GM18907 (cell line): ENCODE results near the gene GLP1R.

Experiments
- ATAC-seq: cut with Tn5 transposase; IDR thresholded peaks from one replicate; pipeline ENCODE4 v1.9.1; 2021; ENCODE audit warnings: mild to moderate bottlenecking, moderate library complexity; ENCODE audit not compliant: unreplicated experiment

The GLP1R gene

DNA sequence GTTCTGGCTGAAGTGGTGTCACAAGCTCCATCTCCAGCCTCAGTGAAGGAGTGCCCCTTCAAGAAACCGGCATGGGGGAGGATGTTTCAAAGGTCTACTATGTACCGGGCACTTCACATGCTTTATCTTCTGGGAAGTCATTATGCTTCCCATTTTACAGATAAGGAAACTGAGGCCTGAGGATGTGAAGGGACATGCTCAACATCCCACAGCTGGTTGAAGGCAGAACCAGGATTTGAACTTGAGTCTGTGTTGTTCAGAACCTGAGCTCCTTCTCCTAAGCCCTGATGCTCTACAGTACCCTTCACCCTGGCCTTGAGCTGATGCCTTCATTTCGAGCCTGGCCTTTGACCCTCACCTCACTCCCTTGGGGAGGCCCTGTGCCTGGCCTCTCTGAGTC is 13.0 kb downstream of the GLP1R start:
- ATAC-seq = no peak

DNA sequence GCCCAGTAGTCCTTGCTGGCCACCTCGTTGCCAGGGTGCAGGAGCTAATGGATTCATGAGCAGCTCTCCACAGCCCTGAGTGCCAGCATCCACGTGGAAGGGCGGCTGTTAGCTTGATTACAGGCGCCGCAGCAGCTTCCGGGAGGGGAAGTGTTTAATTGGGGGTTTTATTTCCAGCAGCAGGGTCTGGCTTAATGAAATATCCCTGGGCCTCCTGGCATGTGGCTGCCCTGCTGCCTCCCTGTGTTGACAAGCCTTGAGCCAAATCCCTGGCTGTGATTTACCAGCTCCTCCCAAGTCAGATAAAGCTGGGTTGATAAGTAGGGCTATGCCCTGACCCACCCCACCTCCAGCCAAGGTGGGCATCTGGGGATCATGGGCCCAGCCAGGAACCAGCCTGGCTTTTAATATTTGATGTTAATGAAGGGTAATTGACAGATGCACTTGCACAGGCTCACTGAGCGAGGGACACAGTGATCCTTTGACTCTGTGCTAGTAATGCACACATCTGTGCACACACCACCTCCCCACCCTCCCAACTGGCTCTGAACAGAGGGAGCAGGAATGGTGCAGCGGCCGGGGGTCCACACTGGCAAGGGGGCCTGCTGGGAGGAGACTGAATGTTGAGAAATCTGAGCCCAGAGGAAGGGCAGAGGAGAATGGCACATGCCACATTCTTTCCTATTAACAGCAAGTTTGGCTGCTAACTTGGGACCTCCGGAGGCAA is 13.6 kb downstream of the GLP1R start:
- no peak for ATAC-seq

DNA sequence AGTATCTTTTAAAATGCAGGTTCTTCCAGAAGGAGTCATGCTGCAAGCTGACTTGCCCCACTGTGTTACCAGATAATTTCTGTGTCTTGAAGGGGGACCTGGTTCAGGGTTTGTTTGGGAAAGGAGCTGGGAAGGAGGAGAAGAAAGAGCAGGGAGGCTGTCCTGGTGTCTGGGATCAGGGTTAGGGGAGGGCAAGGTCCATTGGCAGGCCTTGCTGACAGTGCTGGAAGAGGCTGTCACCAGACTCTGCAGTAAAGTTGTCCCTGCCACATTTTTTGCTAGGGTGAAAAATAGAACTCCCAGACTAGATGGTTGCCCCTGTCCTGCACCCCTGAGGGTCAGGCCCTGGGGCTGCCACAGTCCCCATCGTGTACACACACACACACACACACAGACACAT is 14.9 kb downstream of the GLP1R start:
- ATAC-seq = no peak

DNA sequence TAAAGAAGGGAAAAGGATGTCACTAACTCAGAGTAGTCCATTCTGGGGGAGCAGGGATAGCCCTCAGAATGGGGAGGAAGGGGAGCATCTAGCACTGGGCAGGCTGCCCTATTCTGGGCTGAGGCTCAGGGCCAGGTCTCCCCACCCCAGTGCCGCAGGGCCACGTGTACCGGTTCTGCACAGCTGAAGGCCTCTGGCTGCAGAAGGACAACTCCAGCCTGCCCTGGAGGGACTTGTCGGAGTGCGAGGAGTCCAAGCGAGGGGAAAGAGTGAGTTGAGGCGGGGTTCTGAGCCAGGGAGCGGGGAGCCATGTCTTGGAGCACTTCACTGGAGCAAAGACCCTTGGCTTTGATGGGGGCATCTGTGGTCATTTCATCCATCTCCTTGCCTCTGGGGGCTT is 17.0 kb downstream of the GLP1R start:
- no peak for ATAC-seq

DNA sequence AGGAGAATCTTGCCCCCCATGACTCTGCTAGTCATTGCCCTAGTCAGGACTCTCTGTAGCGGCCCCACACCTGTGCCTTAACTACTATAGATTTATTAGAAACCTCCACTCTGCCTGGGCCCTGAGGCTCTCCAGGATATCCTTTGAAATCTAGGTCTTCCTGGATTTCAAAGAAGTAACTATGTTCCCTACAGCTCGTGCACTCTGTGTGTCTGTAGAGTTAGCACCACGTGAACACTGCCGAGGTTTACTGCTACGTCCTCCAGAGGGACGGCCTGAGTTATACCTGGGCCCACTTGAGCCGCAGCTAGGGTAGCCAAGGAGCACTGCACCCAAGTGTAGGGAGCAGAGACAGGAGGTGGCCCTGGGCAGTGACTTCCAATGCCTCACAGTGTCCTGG is 19.8 kb downstream of the GLP1R start:
- ATAC-seq = no peak

DNA sequence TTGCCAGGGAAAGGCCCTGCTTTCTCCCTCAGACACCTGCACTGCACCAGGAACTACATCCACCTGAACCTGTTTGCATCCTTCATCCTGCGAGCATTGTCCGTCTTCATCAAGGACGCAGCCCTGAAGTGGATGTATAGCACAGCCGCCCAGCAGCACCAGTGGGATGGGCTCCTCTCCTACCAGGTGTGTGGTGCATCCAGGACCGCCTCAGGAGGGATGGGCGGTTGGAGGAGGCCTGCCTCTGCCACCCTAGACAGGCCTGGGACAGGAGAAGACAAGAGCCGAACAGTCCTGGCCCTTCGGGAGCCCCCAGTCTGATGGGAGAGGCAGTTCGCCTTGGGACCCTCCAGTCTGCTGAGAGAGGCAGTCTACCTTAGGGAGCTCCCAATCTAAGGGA is 24.2 kb downstream of the GLP1R start:
- ATAC-seq = no peak

DNA sequence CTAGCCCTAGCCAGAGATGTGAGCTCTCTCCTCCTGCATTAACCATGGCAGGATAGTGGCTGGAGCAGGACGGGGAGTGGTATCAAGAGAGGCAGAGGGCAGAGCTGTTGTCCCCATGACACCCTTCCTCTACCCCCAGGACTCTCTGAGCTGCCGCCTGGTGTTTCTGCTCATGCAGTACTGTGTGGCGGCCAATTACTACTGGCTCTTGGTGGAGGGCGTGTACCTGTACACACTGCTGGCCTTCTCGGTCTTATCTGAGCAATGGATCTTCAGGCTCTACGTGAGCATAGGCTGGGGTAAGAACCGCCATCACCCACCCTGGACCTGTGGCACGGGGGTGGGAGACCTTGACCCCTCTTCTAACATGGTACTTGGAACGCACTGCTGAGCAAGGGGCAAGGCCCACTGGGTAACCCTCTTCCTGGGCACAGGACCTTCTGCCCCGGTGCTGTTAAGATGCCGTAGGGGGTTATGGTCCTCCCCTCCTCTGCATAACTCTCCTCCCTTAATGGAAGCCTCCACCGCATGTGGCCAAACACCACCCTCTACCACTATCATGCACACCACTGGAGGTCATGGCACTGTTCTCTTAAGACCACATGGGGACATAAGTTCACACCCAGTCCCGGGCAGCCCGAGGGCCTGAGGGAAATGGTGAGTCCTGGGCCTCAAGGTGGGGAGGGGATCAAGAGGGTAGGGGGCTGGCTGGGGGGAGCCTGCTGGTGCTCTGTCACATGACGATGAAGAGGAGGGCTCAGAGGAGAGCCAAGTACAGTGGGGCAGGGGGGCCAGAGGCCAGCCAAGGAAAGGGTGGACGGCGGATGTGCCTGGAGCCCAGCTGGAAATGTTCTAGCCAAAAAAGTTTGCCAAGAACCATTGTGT is 25.1 kb downstream of the GLP1R start:
- ATAC-seq = no peak

DNA sequence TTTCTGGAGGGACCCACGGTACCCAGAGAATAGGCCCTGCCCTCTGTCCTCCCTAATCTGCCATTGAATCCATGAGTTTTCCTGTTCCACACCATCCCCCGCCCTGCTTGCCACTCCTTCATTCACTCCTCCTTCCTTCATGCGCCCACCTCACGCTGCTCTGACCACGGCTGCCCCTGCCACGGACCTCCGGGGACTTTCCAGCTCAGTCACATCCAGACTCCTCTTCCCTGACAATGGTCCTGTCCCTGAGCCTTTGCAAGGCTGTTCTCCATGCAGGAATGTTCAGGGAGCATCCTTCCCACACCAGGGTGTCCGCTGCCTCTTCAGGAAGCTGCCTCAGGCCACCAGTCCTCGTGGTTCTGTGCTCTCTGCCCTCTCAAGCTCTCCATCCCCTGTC is 25.9 kb downstream of the GLP1R start:
- ATAC-seq = no peak

DNA sequence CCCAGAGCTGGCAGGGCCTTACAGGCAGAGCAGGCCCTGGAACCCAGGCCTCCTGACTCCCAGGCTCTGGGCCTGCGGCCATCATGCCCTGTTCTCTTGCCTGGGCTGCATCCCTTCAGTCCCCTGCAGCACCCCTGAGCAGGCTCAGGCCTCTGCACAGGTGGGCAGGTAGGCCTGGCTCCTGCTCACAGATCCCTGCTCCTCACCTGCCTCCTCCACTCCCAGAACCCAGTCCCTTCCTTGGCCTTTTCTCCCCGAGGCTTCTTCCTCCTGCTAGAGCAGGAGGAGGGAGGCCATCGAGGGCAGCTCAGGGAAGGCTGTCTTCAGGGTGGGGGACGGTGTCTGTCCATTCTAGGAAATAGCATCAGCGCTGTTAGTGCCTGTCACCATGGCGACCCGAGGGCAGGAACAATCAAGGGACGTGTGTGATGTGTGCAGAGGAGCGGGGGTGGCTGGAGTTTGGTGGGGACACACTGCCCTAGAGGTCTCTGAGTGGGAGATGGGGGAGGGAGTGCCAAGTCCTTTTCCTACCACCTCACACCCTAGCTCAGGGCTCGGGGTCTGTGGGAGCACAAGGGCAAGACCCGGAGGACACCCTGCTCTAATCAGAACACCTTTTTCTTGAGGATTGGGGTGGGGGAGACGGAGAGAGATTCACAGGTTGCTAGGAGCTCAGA is 26.6 kb downstream of the GLP1R start:
- ATAC-seq = no peak

DNA sequence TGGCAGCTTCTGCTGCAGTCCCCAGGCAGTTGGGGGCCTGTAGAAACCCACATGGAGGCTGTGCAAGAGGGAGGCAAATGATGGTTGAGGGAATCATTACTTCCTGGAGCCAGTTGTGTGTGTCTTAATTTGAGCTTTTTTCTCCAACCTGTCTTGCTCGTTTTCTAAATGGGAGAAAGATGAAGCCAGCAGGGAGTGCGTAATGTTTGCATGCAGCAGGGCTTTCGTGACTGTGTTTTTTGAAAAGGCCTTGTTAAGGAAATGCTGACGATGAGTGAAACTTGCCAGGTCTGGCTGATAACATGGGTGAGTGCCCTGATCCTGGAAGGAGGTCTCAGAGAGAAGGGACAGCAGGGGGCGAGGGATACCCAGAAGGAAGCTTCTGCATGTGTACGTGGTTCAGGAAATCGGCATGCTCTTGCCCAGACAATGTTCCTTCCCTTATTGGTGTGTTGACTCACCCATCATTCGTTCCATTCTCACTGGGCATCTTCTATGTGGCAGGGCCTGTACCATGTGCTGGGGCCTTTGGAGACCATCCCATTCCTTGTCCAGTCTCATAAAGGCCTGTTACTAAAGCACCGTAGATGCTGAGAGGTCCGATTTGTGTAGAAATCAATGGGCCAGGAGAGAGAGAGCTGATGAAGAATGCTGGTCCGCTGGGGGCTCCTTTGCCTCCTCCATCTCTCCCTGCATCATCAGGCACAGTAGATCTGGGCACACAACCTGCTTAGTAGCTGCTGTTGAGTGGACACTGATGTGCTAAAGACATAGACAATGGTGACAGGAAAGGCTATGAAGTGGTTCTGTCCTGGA is 27.4 kb downstream of the GLP1R start:
- ATAC-seq = no peak

DNA sequence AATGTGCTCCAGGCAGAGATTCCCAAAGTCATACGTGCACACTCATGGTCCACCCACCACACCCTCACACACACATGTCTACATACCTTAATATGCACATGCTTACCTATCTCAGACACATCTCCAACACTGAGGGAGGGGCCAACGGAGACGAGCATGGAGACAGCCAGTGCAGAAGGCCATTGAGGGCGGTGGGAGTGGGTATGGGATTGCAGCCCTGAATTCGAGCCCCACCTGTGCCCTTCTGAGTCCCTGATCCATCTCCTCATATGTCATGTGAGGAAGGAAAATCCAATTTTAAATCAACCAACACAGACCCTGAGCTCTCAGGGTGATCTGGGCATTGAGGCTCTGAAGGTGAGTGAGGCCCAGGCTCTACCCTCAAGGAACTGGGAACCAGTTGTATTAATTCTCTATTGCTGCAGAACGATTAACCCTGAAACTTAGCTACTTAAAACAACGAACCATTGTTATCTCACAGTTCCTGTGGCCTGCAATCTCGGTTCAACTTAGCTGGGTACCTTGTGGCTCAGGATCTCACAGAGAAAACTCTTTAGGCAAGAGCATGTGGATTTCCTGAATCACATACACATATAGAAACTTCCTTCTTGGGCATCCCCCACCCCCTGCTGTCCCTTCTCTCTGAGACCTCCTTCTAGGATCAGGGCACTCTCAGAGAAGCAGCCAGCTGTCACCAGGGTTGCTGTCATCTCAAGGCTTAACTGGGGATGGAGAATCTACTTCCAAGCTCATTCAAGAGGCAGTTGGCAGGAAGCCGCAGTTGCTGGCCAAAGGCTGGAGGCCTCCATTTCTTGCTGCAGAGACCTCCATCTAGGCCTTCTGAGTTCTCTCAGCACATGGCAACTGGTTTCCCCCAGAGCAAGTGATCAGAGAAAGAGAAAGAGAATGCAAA is 28.3 kb downstream of the GLP1R start:
- no peak for ATAC-seq

DNA sequence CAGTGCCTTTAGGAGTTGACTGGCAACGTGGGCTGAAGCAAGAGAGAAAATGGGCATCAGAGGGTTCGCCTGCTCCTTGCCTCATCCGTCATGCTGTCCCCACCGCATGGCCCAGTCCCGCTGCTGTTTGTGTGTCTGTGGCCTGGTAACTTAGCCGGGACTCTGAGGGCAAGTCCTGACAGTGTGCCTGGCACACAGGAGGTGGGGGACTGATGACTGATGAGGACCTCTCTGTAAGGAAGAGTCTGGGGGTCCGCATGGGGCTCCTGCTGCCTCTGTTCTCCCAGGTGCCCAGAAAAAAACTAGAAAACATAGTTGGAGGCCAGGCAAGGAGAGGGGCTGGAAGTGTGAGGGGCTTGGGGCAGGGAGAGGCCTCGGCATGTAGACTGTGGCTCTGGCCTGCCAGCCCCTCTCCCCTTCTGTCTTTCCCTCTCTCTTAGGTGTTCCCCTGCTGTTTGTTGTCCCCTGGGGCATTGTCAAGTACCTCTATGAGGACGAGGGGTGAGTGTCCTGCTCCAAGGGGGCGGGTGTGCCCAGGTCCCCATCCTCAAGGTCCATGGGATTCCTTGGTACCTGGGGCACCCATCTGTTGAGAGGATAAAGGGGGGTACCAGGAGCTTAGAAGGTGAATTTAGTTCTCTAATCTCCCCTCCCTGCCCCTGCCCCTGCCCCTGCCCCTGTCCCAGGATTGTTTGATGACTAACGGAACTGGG is 29.5 kb downstream of the GLP1R start:
- ATAC-seq = no peak

DNA sequence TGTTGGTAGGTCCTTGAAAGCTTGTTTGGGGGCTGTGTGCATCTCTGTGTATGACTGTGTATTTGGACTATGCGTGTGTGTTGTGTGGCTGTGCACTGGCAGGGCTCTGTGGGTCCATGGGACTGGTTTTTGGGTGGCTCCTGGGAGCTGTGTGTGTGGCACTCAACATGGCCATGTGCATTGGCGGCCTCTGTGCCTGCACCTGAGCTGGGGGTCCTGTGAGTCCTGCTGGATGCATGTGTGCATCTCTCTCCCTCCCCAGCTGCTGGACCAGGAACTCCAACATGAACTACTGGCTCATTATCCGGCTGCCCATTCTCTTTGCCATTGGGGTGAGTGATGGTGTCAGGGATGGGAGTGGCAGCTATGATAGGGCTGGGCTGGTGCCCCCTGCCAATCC is 30.1 kb downstream of the GLP1R start:
- no peak for ATAC-seq

DNA sequence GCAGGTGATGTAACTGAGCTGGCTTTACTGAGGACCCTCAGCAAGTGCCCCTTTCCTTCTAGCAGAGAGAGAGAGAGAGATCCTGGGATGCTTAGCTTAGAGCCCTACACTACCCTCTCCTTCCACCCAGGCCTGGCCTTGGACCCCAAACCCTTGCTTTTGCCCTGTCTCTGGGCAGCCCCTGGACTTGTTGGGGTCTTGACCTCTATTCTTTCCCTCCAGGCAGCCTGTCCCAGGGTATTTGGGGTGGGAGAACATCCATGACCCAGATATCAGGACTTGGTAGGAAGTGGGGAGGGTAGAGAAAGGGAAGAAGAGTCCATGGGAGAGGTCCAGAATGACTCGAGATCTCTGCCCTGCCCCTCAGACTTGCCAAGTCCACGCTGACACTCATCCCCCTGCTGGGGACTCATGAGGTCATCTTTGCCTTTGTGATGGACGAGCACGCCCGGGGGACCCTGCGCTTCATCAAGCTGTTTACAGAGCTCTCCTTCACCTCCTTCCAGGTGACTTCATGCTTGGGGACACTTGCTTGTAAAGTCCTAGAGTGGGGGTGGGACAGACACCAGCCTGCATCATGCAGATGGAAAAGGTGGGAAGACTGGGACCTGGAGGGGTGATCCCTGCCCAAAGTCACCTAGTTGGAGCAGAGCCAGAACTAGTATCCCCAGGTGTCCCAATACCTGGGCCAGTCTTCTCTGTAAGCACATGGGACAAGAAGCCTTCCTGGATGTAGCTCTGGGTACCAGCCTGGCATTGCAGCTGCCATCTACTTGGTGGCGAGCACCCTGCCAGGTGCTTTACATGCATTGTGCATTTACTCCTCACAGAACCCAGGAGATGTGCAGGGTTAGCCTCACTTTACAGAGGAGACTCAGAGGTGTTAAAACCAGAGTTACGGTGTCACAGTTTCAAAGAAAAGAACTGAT is 30.9 kb downstream of the GLP1R start:
- no peak for ATAC-seq

DNA sequence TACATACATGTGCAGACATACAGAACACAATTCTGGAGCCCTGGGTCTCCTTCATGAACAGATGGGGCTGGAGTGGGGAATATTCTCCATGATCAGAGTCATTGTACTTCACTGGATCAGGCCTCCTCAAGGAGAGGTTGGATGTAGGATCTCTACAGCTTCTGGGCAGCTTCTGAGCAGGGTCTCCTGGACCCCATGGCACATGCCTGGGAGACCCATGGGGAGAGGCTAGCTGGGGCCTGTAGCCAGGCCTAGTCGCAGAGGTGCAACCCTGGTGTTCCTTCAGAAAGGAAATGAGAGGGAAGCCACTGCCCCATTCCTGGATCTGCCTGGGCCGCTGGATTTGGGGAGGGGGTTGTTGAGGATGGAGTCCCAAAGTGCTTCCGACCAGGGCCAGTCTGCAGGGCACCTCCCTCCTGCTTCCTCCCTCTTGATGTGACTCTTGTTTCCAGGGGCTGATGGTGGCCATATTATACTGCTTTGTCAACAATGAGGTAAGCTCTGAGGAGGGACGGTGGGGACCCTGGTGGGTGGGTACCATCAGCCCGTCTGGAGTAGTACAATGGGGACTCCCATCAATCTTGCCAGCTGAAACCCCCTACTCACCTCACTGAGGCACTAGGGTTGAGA is 31.8 kb downstream of the GLP1R start:
- ATAC-seq = no peak

DNA sequence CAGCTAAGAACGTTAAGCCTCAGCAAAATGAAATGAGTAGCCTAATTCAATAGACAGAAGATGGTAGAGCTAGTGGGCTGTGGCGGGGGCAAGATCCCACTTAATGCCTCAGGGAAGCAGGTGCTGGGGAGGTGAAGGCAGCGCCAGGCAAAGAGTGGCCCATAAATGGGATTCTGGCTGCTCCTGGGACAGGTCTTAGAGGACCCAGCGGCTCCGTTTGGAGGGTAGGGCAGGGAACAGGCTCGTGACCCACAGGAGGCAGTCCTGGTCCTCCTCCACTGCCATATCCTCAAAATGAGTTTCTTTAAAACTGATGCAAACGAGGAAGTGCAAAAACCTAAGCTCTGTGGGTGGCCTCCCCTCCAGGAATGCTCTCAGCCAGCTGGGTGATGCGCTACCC is 33.7 kb downstream of the GLP1R start:
- no peak for ATAC-seq

DNA sequence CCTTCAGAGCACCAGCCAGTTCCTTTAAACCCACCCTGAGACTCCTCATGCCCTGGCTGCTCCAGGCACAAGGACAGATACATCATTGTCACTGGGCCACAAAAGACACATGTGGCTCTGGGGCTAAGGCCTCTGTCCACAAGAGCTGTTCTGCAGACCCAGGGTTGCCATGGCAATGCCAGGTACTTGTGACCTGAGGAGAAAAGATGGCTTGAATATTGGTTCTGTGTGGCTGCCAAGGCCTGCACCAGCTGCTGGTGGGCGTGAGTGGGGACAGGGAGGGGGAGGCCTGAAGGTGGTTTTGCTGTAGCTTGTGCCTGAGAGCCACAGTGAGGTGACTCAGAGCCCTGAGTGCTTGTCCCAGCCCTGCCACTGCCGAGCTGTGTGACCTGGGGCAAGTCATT is 34.7 kb downstream of the GLP1R start:
- ATAC-seq = no peak

DNA sequence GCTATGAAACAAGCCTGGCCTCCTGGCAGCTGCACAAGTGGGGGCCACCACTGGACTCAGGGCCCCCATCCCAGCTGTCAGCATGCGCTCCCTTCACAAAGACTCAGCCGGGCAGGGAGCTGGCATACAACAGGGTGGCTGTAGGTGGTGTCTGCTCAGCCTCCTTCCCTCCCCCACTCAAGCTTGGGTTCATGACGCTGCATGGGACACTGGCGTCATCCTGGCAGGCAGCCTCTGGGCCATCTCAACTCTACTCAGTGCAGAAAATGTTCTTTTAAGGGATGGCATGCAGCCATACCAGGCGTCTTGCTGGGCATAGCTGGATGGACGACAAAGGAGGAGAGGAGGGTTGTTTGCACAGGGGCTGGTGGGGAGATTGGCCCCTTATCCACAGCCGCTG is 35.9 kb downstream of the GLP1R start:
- ATAC-seq = no peak
